Cardiac muscle cell (in vitro differentiated cells and primary cell): Measurements from ENCODE around the gene CHRNA1. TPM values are rescaled to one million over a fixed set of nuclear protein-coding genes. Genes with fewer than 3 reads are reported as not detected.
A peak's percentile ranks its signal among the peaks of the same experiment; 100 is the strongest.

Experiments
- DNase-seq, 2 donors: peaks; one replicate each; pipeline versions ENCODE4 v3.0.0 to v3.0.0-alpha.2; 2010 to 2017; ENCODE audit warnings: low read depth in 1 of 2, low spot score in 1 of 2
- H3K27ac ChIP-seq: fragments of 200-600 bp; sonication (generic); 2 replicates; pipeline ENCODE4 v1.5.1; 2016
- H3K27me3 ChIP-seq: fragments of 200-600 bp; sonication (generic); 2 replicates; pipeline ENCODE4 v1.6.0; 2016; ENCODE audit warnings: control low read depth
- H3K36me3 ChIP-seq: fragments of 200-600 bp; sonication (generic); 2 replicates; pipeline ENCODE4 v1.5.1; 2016; ENCODE audit warnings: control low read depth
- H3K4me1 ChIP-seq: fragments of 200-600 bp; sonication (generic); 2 replicates; pipeline ENCODE4 v1.8.1; 2017; ENCODE audit warnings: low read depth, mild to moderate bottlenecking, mixed run types
- H3K4me3 ChIP-seq: fragments of 200-600 bp; sonication (generic); 2 replicates; pipeline ENCODE4 v1.5.1; 2016; ENCODE audit warnings: mild to moderate bottlenecking
- H3K9me3 ChIP-seq: fragments of 200-600 bp; sonication (generic); 2 replicates; pipeline ENCODE4 v1.5.1; 2017; ENCODE audit warnings: low read depth, mild to moderate bottlenecking, control low read depth
- polyA plus RNA-seq: library from polyadenylated mRNA; unstranded; fragments of >200 nt; fragmentation: Nextera tagmentation; extraction: Ambion mirVana; gene quantifications from 2 replicates; pipeline ENCODE4 v1.2.1, GENCODE V29; 2016
- total RNA-seq: library from RNA; depleted of rRNA; stranded (reverse); fragments of >200 nt; gene quantifications from 2 replicates; pipeline ENCODE4 v1.2.3, GENCODE V29; 2016
- TF ChIP-seq, protein P1 (sequence below): IDR thresholded peaks from 2 replicates; pipeline ENCODE4 v1.5.1; 2012; ENCODE audit warnings: low read depth, mild to moderate bottlenecking, low read length

CHRNA1 gene
- total and polyA plus RNA-seq, 2 experiments from 2014 or later = 1.1 TPM; not detected in 1

DNA sequence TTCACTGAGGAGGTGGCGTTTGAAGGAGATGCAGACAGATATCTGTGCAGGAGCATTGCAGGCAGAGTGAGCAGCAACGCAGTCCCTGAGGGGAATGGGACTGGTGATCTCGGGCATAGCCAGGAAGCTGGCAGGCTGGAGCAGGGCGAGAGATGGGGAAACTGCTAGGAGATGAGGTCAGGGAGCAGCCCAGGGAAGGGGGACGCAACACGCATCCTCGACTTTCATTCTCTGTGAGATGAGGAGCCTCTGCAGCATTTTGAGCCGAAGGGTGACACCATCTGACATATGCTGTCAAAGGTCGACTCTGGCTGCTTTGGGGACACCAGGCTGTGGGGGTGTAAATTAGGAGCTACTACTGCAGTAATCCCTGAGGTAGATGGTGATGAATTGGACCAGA lies 4.3 kb upstream of the CHRNA1 start:
- no peak overlapping the region for H3K4me3 ChIP-seq
- H3K27me3 ChIP-seq = no peaks in the 10 kb centered on the region
- H3K36me3 ChIP-seq = no peaks in the 10 kb centered on the region
- peaks cover 21% of the 10 kb centered on the region for H3K4me1 ChIP-seq
- DNase-seq = no peak
- no peak overlapping the region for H3K27ac ChIP-seq
- TF ChIP-seq, protein P1, sequence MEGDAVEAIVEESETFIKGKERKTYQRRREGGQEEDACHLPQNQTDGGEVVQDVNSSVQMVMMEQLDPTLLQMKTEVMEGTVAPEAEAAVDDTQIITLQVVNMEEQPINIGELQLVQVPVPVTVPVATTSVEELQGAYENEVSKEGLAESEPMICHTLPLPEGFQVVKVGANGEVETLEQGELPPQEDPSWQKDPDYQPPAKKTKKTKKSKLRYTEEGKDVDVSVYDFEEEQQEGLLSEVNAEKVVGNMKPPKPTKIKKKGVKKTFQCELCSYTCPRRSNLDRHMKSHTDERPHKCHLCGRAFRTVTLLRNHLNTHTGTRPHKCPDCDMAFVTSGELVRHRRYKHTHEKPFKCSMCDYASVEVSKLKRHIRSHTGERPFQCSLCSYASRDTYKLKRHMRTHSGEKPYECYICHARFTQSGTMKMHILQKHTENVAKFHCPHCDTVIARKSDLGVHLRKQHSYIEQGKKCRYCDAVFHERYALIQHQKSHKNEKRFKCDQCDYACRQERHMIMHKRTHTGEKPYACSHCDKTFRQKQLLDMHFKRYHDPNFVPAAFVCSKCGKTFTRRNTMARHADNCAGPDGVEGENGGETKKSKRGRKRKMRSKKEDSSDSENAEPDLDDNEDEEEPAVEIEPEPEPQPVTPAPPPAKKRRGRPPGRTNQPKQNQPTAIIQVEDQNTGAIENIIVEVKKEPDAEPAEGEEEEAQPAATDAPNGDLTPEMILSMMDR = no peak
- no peaks in the 10 kb centered on the region for H3K9me3 ChIP-seq

DNA sequence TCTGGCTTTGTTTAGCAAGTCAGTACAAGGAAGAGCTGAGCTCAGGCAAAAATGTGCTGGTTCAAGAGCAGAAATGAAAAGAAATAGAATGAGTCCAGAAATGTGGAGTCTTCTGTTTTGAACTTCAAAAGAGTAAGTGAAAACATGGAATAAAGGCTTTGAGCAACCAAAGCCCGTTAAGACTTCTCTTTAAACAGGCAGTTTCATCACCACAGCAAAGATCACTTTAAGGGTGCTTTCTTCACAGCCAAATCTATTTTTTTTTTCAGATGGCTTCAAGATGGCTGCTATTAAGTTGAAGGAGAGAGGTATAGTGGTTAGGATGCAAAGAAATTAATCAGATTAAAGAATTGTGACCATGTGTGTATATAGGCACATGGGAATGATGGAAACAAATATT lies 2.0 kb upstream of the CHRNA1 start:
- Histone ChIP-seq H3K27me3 (no peaks in the 10 kb centered on the region), H3K27ac (no peak overlapping the region), H3K4me3 (no peak overlapping the region), H3K36me3 (no peaks in the 10 kb centered on the region), H3K4me1 (peaks cover 21% of the 10 kb centered on the region), H3K9me3 (no peaks in the 10 kb centered on the region)
- TF ChIP-seq, protein P1 = no peak
- no peak for DNase-seq

DNA sequence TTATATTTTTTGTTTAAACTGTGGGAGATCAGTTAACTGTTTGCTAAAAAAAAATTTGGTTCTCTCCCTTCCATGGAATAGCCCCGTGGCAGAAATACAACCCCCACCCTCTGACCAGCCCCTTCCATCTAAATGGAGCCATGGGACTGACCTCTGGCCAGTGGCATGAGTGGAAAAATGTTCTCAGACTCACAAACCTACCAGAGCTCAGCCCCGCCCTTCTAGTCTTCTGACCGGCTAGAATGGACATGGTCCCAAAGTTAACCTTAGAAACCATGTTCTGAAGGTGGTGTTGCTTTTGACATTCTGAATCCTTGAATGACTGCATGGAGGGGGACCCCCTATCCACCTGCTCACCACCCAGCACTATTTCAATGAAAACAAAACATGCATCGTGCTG lies 1.3 kb upstream of the CHRNA1 start:
- Histone ChIP-seq H3K4me3 (no peak overlapping the region), H3K27ac (no peak overlapping the region), H3K9me3 (no peaks in the 10 kb centered on the region), H3K27me3 (no peaks in the 10 kb centered on the region), H3K4me1 (peaks cover 21% of the 10 kb centered on the region), H3K36me3 (no peaks in the 10 kb centered on the region)
- TF ChIP-seq, protein P1 = no peak
- DNase-seq = no peak

DNA sequence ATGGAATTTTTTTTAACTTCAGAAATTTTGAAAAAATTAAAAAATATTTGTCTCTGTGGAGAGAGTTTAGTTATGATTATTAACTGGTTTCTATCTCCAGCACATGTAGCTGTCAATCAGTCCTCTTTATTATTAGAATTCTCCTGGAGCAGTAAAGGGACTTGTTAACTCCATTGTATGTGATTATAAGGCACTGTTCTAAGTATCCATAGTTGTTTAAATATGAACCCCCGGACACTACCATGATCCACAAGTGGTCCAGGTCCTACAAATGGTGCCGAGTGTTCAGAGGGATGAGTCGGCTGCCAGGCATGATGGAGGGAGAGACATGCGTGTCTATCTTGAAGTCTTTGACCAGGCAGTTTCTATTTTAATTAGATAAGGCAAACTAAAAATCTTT lies 492 bp downstream of the CHRNA1 start:
- Histone ChIP-seq H3K27ac (no peak overlapping the region), H3K4me3 (no peak overlapping the region)
- TF ChIP-seq, protein P1 = no peak

DNA sequence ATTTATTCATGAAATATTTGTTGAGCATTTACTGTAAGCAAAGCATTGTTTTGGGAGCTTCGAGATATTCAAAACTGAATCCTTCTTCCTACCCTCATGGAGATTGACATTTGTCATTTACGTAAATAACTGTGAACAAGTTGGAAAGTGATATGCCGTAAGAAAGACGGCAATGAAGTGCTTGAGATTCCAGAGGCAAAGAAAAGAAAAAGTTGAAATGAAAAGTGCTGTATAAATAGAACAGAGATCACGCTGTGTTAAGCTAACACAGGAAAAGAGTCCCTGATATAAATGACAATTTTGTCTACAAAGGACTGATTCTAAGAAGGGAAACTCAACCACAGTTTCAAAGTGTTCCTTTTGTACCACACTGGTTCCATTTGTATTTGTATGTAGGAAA lies 1.8 kb downstream of the CHRNA1 start:
- Histone ChIP-seq H3K27me3 (no peaks in the 10 kb centered on the region), H3K4me1 (peaks cover 21% of the 10 kb centered on the region), H3K27ac (peak overlapping the region; percentile 42), H3K36me3 (no peaks in the 10 kb centered on the region), H3K4me3 (no peak overlapping the region), H3K9me3 (no peaks in the 10 kb centered on the region)
- no peak for DNase-seq
- TF ChIP-seq, protein P1 = no peak

More for the DNA sequence above, 492 bp downstream of the CHRNA1 start:
- H3K36me3 ChIP-seq = no peaks in the 10 kb centered on the region
- H3K4me1 ChIP-seq = peaks cover 21% of the 10 kb centered on the region
- no peaks in the 10 kb centered on the region for H3K27me3 ChIP-seq
- H3K9me3 ChIP-seq = no peaks in the 10 kb centered on the region
- no peak for DNase-seq

DNA sequence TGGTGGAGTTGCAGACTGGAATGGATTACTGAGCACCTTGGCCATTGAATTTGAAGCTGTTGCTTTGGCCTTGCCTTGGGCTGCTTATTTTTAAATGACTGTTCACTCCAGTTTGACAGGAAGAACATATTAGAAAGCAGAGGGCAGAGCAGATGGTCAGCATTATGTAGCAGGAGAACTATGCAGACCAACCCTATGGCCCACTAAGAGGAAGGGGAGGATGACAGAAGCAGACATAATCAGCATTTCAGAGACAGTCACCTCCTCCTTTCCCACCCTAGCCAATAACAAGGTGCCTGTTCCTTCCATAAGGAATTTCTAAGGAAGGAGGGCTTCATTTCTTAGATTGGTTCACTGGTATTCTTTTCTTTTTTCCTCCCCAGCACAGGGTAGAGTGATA lies 2.4 kb downstream of the CHRNA1 start:
- no peaks in the 10 kb centered on the region for H3K36me3 ChIP-seq
- DNase-seq = no peak
- no peaks in the 10 kb centered on the region for H3K9me3 ChIP-seq
- TF ChIP-seq, protein P1 = no peak
- no peak overlapping the region for H3K4me3 ChIP-seq
- H3K27ac ChIP-seq = no peak overlapping the region
- H3K4me1 ChIP-seq = peaks cover 21% of the 10 kb centered on the region
- no peaks in the 10 kb centered on the region for H3K27me3 ChIP-seq
